GM12878 (cell line): ENCODE data around the gene PHACTR1. TPM values are rescaled to one million over a fixed set of nuclear protein-coding genes. Genes with fewer than 3 reads are reported as not detected.

Source experiments
- ATAC-seq: fragments of 200-7000 bp; cut with Tn5 transposase; 3 replicates; pipeline ENCODE4 v1.9.1; 2020; ENCODE audit warnings: mild to moderate bottlenecking, moderate library complexity
- BruUV-seq: library from RNA; stranded (reverse); fragments of 400-500 nt; replicated peaks from 2 replicates; lab custom pipeline; 2021; lab: Mats Ljungman, UMichigan
- CTCF ChIA-PET: fragments of 300-600 bp; sonication (Branson Sonifier 250); formaldehyde crosslinking; extraction: SDS; loops from one replicate; lab custom pipeline; 2021; ENCODE audit warnings: inconsistent platforms; lab: Yijun Ruan, JAX
- POLR2A ChIA-PET: fragments of 350-600 bp; formaldehyde crosslinking; extraction: SDS; loops from one replicate; lab custom pipeline; 2021; ENCODE audit warnings: inconsistent platforms; lab: Charles Lee
- RAD21 ChIA-PET: fragments of 300-600 bp; sonication (Branson Sonifier 250); formaldehyde crosslinking; loops from one replicate; lab custom pipeline; 2023; ENCODE audit warnings: antibody characterized with exemption; ENCODE audit not compliant: unreplicated experiment; lab: Charles Lee
- SMC1A ChIA-PET: fragments of 300-600 bp; sonication (Branson Sonifier 250); formaldehyde crosslinking; loops from one replicate; lab custom pipeline; 2023; ENCODE audit not compliant: unreplicated experiment, uncharacterized antibody; lab: Charles Lee
- DNase-seq: peaks from one replicate; pipeline ENCODE4 v3.0.0-alpha.2; 2011; ENCODE audit warnings: low read depth, low spot score
- FAIRE-seq: peaks from 3 replicates; lab custom pipeline; 2011; peaks lifted over from hg19 to GRCh38; lab: Jason Lieb, UNC
- H2AFZ ChIP-seq: 2 replicates; pipeline ENCODE4 v1.6.0; 2011; ENCODE audit warnings: low read depth, low read length, control low read depth; ENCODE audit not compliant: control insufficient read depth
- H3K27ac ChIP-seq: 2 replicates; pipeline ENCODE4 v1.5.1; 2011; ENCODE audit warnings: control low read depth; ENCODE audit not compliant: control insufficient read depth, insufficient read depth
- H3K27me3 ChIP-seq, 2 experiments: replicated peaks in 1 of 2; 2 replicates each; pipeline versions ENCODE4 v1.6.0 to v1.6.1; 2011; ENCODE audit warnings: low read length in 1 of 2; ENCODE audit not compliant: control insufficient read depth in 2 of 2, insufficient read depth in 2 of 2
- H3K36me3 ChIP-seq, 2 experiments: 2 replicates each; pipeline ENCODE4 v1.5.1; 2011; ENCODE audit warnings: low read length in 1 of 2; ENCODE audit not compliant: control insufficient read depth in 2 of 2, insufficient read depth in 2 of 2
- H3K4me1 ChIP-seq: 2 replicates; pipeline ENCODE4 v1.6.1; 2011; ENCODE audit warnings: mild to moderate bottlenecking, low read length, moderate library complexity, mixed read lengths; ENCODE audit not compliant: control insufficient read depth, insufficient read depth
- H3K4me2 ChIP-seq: 2 replicates; pipeline ENCODE4 v1.6.0; 2011; ENCODE audit warnings: control low read depth; ENCODE audit not compliant: control insufficient read depth, insufficient read depth
- H3K4me3 ChIP-seq: fragments of 200-600 bp; sonication (generic); 2 replicates; pipeline ENCODE4 v1.5.1; 2016
- H3K79me2 ChIP-seq: 2 replicates; pipeline ENCODE4 v1.6.0; 2011; ENCODE audit warnings: low read length; ENCODE audit not compliant: control insufficient read depth, insufficient read depth
- H3K9ac ChIP-seq: 2 replicates; pipeline ENCODE4 v1.8.0; 2011; ENCODE audit warnings: low read length, control low read depth, mixed read lengths; ENCODE audit not compliant: control insufficient read depth, insufficient read depth
- H3K9me3 ChIP-seq: replicated peaks from 3 replicates; pipeline ENCODE4 v1.5.1; 2011; ENCODE audit warnings: mild to moderate bottlenecking, low read length; ENCODE audit not compliant: control insufficient read depth, insufficient read depth
- H4K20me1 ChIP-seq: 2 replicates; pipeline ENCODE4 v1.6.0; 2011; ENCODE audit not compliant: control insufficient read depth, insufficient read depth
- BRCA1 ChIP-seq: IDR thresholded peaks from 2 replicates; pipeline ENCODE4 v1.6.1; 2011; ENCODE audit warnings: low read depth, low read length, improper control_type of control experiment
- CBX5 ChIP-seq: sonication (generic); IDR thresholded peaks from 2 replicates; pipeline ENCODE4 v1.6.1; 2016; ENCODE audit warnings: low read depth, moderate library complexity, mild to moderate bottlenecking, inconsistent platforms
- CHD1 ChIP-seq: IDR thresholded peaks from 2 replicates; pipeline ENCODE4 v1.6.1; 2012; ENCODE audit warnings: low read depth, low read length, improper control_type of control experiment
- EP300 ChIP-seq, 2 experiments: fragments of 150-350 bp in 1 of 2; IDR thresholded peaks; 2 replicates each; pipeline ENCODE4 v1.6.1; 2011 to 2012; ENCODE audit warnings: low read depth in 2 of 2, low read length in 2 of 2, borderline replicate concordance in 1 of 2, improper control_type of control experiment in 1 of 2, inconsistent platforms in 1 of 2; ENCODE audit not compliant: control insufficient read depth in 1 of 2
- SMAD1 ChIP-seq: fragments of 450-650 bp; IDR thresholded peaks from 2 replicates; pipeline ENCODE4 v1.6.1; 2018; ENCODE audit warnings: mild to moderate bottlenecking, low read depth; ENCODE audit not compliant: partially characterized antibody
- ZNF384 ChIP-seq: IDR thresholded peaks from 2 replicates; pipeline ENCODE4 v1.6.1; 2012; ENCODE audit warnings: low read depth, mild to moderate bottlenecking, low read length, improper control_type of control experiment, borderline replicate concordance
- WGBS: methylation state at CpG from one replicate; pipeline ENCODE4 v1.1.6; 2016; ENCODE audit warnings: low lambda C conversion rate; ENCODE audit not compliant: insufficient replicate concordance, insufficient coverage; ENCODE audit errors: missing lambda C conversion rate; 5-methylcytosine and 5-hydroxymethylcytosine counted together
- in situ Hi-C: fragments of 300-500 bp; cut with MboI; formaldehyde crosslinking; loops from 9 replicates; pipeline ENCODE4 v1.14.3; 2018; ENCODE audit warnings: mixed read lengths
- intact Hi-C: fragments of 100-400 bp; cut with micrococcal nuclease; formaldehyde crosslinking; loops from one replicate; pipeline ENCODE4 v1.14.2; 2022; ENCODE audit not compliant: unreplicated experiment
- polyA plus RNA-seq, 11 experiments: library from polyadenylated mRNA; depleted of rRNA in 4 of 11; unstranded in 6 of 11; stranded (reverse) in 5 of 11; fragments of >200 nt; fragmentation: Nextera tagmentation in 4 of 11; fragmentation: Illumina TruSeq in 1 of 11; extraction: Ambion mirVana in 4 of 11; extraction: Trizol in 1 of 11; gene quantifications; 1 replicate in 1 of 11; 2 replicates in 10 of 11; pipeline versions ENCODE4 v1.2.1 to v1.2.3, GENCODE V29; 2011 to 2016; ENCODE audit warnings: inconsistent platforms in 2 of 11, missing spikeins in 2 of 11, low read depth in 1 of 11
- total RNA-seq, 4 experiments: library from RNA; depleted of rRNA in 3 of 4; stranded (reverse); fragments of >200 nt in 3 of 4; fragmentation: Illumina TruSeq in 1 of 4; extraction: Trizol in 1 of 4; gene quantifications; 2 replicates each; pipeline versions ENCODE4 v1.2.1 to v1.2.3, GENCODE V29; 2013 to 2021

The PHACTR1 gene
- total and polyA plus RNA-seq, 10 of the 15 experiments (the other 5 are each of a cell fraction or from before 2014, with no cell fraction given), result 34.2 to 94.6 (median 62.3) TPM

DNA sequence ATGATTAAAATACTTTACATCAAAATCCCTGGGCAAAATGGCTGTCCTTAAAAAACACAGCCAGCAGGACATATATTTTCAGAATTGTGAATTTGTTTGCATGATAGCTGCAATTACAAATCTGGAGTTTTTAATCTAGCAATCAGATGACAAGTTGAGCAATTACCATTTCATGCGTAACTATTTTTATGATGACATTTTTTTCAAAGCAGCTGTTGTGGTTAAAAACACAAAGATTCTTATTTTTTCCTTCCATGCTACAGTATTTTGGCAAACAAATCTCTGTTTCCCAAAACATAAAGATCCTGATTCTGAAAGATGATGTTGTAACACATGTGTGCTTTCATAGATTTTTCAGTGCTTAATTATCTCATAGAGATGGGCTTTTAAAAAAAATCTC is 90.2 kb downstream of the PHACTR1 start:
- 46% methylated on average over 1 of the region's 1 CpG for WGBS
- no peak overlapping the region for H3K4me2 ChIP-seq
- no peaks in the 10 kb centered on the region for H3K79me2 ChIP-seq
- RAD21 ChIA-PET, result no interaction called here
- intact Hi-C loops (no loop called here), in situ Hi-C loops (no loop called here)
- no peaks in the 10 kb centered on the region for H3K36me3 ChIP-seq
- no peak overlapping the region for H3K4me3 ChIP-seq
- no peak for FAIRE-seq
- no peaks in the 10 kb centered on the region for H3K27me3 ChIP-seq
- H3K9me3 ChIP-seq, result no peaks in the 10 kb centered on the region
- no TSS peak for BruUV-seq
- H3K4me1 ChIP-seq, result no peaks in the 10 kb centered on the region
- no peak overlapping the region for H2AFZ ChIP-seq
- POLR2A ChIA-PET, result no interaction called here
- H4K20me1 ChIP-seq, result no peaks in the 10 kb centered on the region
- no peak for DNase-seq
- TF ChIP-seq BRCA1 (no peak), ZNF384 (no peak), CBX5 (no peak), SMAD1 (no peak), EP300 (IDR thresholded peaks at IDR 0.05; ENCODE audit: borderline replicate concordance in 1 of 2, control insufficient read depth in 1 of 2, low read depth in 2 of 2, low read length in 2 of 2) (no peak)
- SMC1A ChIA-PET, result no interaction called here
- ATAC-seq, result no peak
- no peak overlapping the region for H3K27ac ChIP-seq
- CTCF ChIA-PET, result interaction anchor here (1.0 kb wide), 1 partner anchor 24 kb away, joined by 3 read pairs; no protein-coding TSS in a partner anchor
- H3K9ac ChIP-seq, result no peak overlapping the region

DNA sequence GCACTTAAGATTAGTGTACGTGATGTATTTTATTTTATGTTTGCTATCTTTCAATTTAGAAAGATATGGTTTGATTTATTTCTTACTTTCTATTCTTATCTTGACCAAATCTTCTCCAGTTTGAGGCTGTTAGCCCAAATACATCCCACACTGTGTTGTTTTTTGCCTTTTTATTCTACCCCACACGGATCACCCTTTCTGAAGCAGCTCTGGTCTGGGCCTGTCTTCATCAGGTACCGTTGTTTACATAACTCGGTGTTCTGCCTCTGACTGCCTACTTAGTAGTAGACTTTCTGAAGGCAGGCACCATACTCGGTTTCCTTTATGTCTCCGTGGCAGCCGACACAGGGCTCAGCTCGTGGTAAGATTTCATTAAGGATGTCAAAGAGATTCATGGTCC is 95.0 kb downstream of the PHACTR1 start:
- RAD21 ChIA-PET, result no interaction called here
- Histone ChIP-seq H4K20me1 (no peaks in the 10 kb centered on the region), H3K9ac (no peak overlapping the region), H2AFZ (no peak overlapping the region), H3K9me3 (no peaks in the 10 kb centered on the region), H3K4me1 (no peaks in the 10 kb centered on the region), H3K27me3 (peaks cover 0 to 6% of the 10 kb centered on the region in 2 experiments; a peak in 1 of 4 replicates), H3K4me2 (no peak overlapping the region), H3K4me3 (no peak overlapping the region), H3K36me3 (no peaks in the 10 kb centered on the region), H3K27ac (no peak overlapping the region), H3K79me2 (no peaks in the 10 kb centered on the region)
- in situ Hi-C loops, result no loop called here
- FAIRE-seq, result no peak
- CTCF ChIA-PET, result no interaction called here
- POLR2A ChIA-PET, result no interaction called here
- TF ChIP-seq CHD1, result no peak
- no peak for ATAC-seq
- BruUV-seq, result no TSS peak
- DNase-seq, result no peak
- SMC1A ChIA-PET, result interaction anchor here (0.6 kb wide), 1 partner anchor 1183 kb away, joined by 3 read pairs; no protein-coding TSS in a partner anchor
- 39% methylated on average over 8 of the region's 8 CpGs for WGBS
- intact Hi-C loops, result no loop called here
